Testis (tissue), 3 donors: Measurements from ENCODE around the gene SNORC. TPM values are rescaled to one million over a fixed set of nuclear protein-coding genes. Genes with fewer than 3 reads are reported as not detected.
A peak's percentile ranks its signal among the peaks of the same experiment; 100 is the strongest.

Source experiments
- DNase-seq: peaks from one replicate; pipeline ENCODE4 v3.0.0-alpha.2; 2019
- H3K27ac ChIP-seq, 2 donors: fragments of 200-600 bp; sonication (generic); one replicate each; pipeline ENCODE4 v1.5.1; 2019
- H3K27me3 ChIP-seq: fragments of 200-600 bp; sonication (generic); one replicate; pipeline ENCODE4 v1.5.1; 2019
- H3K36me3 ChIP-seq: fragments of 200-600 bp; sonication (generic); one replicate; pipeline ENCODE4 v1.5.1; 2017; ENCODE audit warnings: low read depth; ENCODE audit errors: missing control alignments
- H3K4me1 ChIP-seq: fragments of 200-600 bp; sonication (generic); one replicate; pipeline ENCODE4 v1.5.1; 2019
- H3K4me3 ChIP-seq, 2 donors: fragments of 200-600 bp; sonication (generic); one replicate each; pipeline ENCODE4 v1.5.1; 2017 to 2019
- H3K9me3 ChIP-seq: fragments of 200-600 bp; sonication (generic); one replicate; pipeline ENCODE4 v1.5.1; 2017
- CTCF ChIP-seq, 3 experiments: fragments of 450-650 bp in 2 of 3; fragments of 200-600 bp in 1 of 3; sonication (generic) in 1 of 3; IDR thresholded peaks; one replicate each; pipeline ENCODE4 v1.5.1; 2016 to 2019; ENCODE audit warnings: antibody characterized with exemption in 3 of 3, mild to moderate bottlenecking in 2 of 3, moderate library complexity in 1 of 3
- POLR2A ChIP-seq: fragments of 450-650 bp; IDR thresholded peaks from one replicate; pipeline ENCODE4 v1.6.1; 2017; ENCODE audit warnings: antibody characterized with exemption, mild to moderate bottlenecking, moderate library complexity
- WGBS, 2 donors: methylation state at CpG; one replicate each; pipeline ENCODE4 v1.1.5; 2018; 5-methylcytosine and 5-hydroxymethylcytosine counted together
- intact Hi-C: fragments of 100-400 bp; cut with DNase I; formaldehyde crosslinking; loops from one replicate; pipeline ENCODE4 v1.15.1; 2023; ENCODE audit warnings: low total_unique reads
- polyA plus RNA-seq: library from polyadenylated mRNA; stranded (reverse); fragments of 350-450 nt; fragmentation: Illumina TruSeq; extraction: RNeasy Lipid Tissue Mini Kit (QIAGEN cat#74804); gene quantifications from one replicate; pipeline ENCODE4 v1.2.3, GENCODE V29; 2014; ENCODE audit warnings: low read depth, low replicate concordance; ENCODE audit not compliant: insufficient read depth
- total RNA-seq, 2 donors: library from RNA; depleted of rRNA; stranded (reverse); fragments of >200 nt; gene quantifications; one replicate each; pipeline ENCODE4 v1.2.3, GENCODE V29; 2016

Gene SNORC
- total and polyA plus RNA-seq, 3 donors from 2014 or later = 7.3 to 15.9 (median 14.5) TPM

- Histone ChIP-seq H3K4me3 (no peak overlapping the region), H3K4me1 (peaks cover 16% of the 10 kb centered on the region), H3K36me3 (no peaks in the 10 kb centered on the region), H3K27ac (peak overlapping the region in 1 of 2 donors; percentile 41), H3K9me3 (no peaks in the 10 kb centered on the region), H3K27me3 (no peaks in the 10 kb centered on the region)
- intact Hi-C loops = no loop called here
- 41 to 50% methylated on average over 10 to 11 of the region's 11 CpGs for WGBS, 2 donors
- TF ChIP-seq POLR2A = no peak
- no peak for TF ChIP-seq CTCF (IDR thresholded peaks at IDR 0.05)
- peak; percentile 69 for DNase-seq
These were observed 21.6 kb downstream of the SNORC start for GRCh38 chr2:232891621-232892071.

- 85% methylated on average over 13 of the region's 13 CpGs for WGBS, 2 donors
- no peak for TF ChIP-seq CTCF (IDR thresholded peaks at IDR 0.05)
- TF ChIP-seq POLR2A = no peak
- Histone ChIP-seq H3K36me3 (no peaks in the 10 kb centered on the region), H3K4me3 (no peak overlapping the region), H3K9me3 (no peaks in the 10 kb centered on the region), H3K27me3 (no peaks in the 10 kb centered on the region), H3K27ac (no peak overlapping the region), H3K4me1 (peaks cover 16% of the 10 kb centered on the region)
- no peak for DNase-seq
- intact Hi-C loops = no loop called here
These were observed 22.2 kb downstream of the SNORC start for GRCh38 chr2:232892221-232892620.

GRCh38 chr2:232892843-232893242, 22.8 kb downstream of the SNORC start:
- H3K27ac ChIP-seq = no peak overlapping the region
- WGBS, 2 donors = 93 to 95% methylated on average over 18 to 20 of the region's 20 CpGs
- H3K4me3 ChIP-seq = no peak overlapping the region
- intact Hi-C loops = no loop called here
- no peaks in the 10 kb centered on the region for H3K9me3 ChIP-seq
- no peaks in the 10 kb centered on the region for H3K36me3 ChIP-seq
- peaks cover 16% of the 10 kb centered on the region for H3K4me1 ChIP-seq
- no peak for TF ChIP-seq CTCF (IDR thresholded peaks at IDR 0.05)
- peak; percentile 9 for DNase-seq
- H3K27me3 ChIP-seq = no peaks in the 10 kb centered on the region

- no peaks in the 10 kb centered on the region for H3K27me3 ChIP-seq
- H3K4me1 ChIP-seq = peaks cover 16% of the 10 kb centered on the region
- no peak overlapping the region for H3K4me3 ChIP-seq
- DNase-seq = peak; percentile 10
- H3K36me3 ChIP-seq = no peaks in the 10 kb centered on the region
- no peak for TF ChIP-seq CTCF (IDR thresholded peaks at IDR 0.05)
- no peak for TF ChIP-seq POLR2A
- H3K9me3 ChIP-seq = no peaks in the 10 kb centered on the region
- intact Hi-C loops = no loop called here
- WGBS, 2 donors = 95 to 99% methylated on average over 6 to 8 of the region's 8 CpGs
- no peak overlapping the region for H3K27ac ChIP-seq
These were observed 23.8 kb downstream of the SNORC start for GRCh38 chr2:232893834-232894233.

GRCh38 chr2:232894251-232894650, 24.2 kb downstream of the SNORC start:
- intact Hi-C loops = no loop called here
- 90 to 94% methylated on average over 7 to 9 of the region's 9 CpGs for WGBS, 2 donors
- no peak overlapping the region for H3K27ac ChIP-seq
- H3K36me3 ChIP-seq = no peaks in the 10 kb centered on the region
- DNase-seq = peak; percentile 1
- no peak for TF ChIP-seq POLR2A
- no peak for TF ChIP-seq CTCF (IDR thresholded peaks at IDR 0.05)
- H3K4me3 ChIP-seq = no peak overlapping the region
- H3K9me3 ChIP-seq = no peaks in the 10 kb centered on the region
- peaks cover 16% of the 10 kb centered on the region for H3K4me1 ChIP-seq
- no peaks in the 10 kb centered on the region for H3K27me3 ChIP-seq
